ENCODE results near the gene ATP6V1F. TPM values are rescaled to one million over a fixed set of nuclear protein-coding genes. Genes with fewer than 3 reads are reported as not detected.

The ATP6V1F gene
- polyA plus RNA-seq, 1 donor (not counting 4 experiments of a cell fraction or from before 2014, with no cell fraction given) = 263 TPM

- peaks cover 8% of the 10 kb centered on the region for H3K4me1 ChIP-seq (ENCODE audit: control insufficient read depth, extremely low read depth, insufficient read depth, low read length)
- H3K27me3 ChIP-seq (ENCODE audit: control insufficient read depth, extremely low read depth, insufficient read depth, low read length) = peaks cover 28% of the 10 kb centered on the region
- H3K79me2 ChIP-seq (ENCODE audit: control insufficient read depth, insufficient read depth, low read length) = no peaks in the 10 kb centered on the region
- H3K9ac ChIP-seq (ENCODE audit: control insufficient read depth, extremely low read depth, insufficient read depth, low read length) = no peak overlapping the region
- no peaks in the 10 kb centered on the region for H3K9me1 ChIP-seq (ENCODE audit: control insufficient read depth, extremely low read depth, insufficient read depth, low read length)
- no peaks in the 10 kb centered on the region for H3K36me3 ChIP-seq (ENCODE audit: control insufficient read depth in 2 of 2, extremely low read depth in 1 of 2, insufficient read depth in 2 of 2, low read length in 2 of 2)
- dilution Hi-C loops (cut with MboI; ENCODE audit: extremely low pct_ligation_motif_present, low sequenced_read_pairs) = no loop called here
- no peak overlapping the region for H3K4me3 ChIP-seq (ENCODE audit: control insufficient read depth in 2 of 3, extremely low read depth in 1 of 3, insufficient read depth in 2 of 3, low read depth in 1 of 3, low read length in 3 of 3)
- no peak for FAIRE-seq
- no peak for DNase-seq (ENCODE audit: low read depth, low spot score)
- no peaks in the 10 kb centered on the region for H3K9me3 ChIP-seq (ENCODE audit: control insufficient read depth, low read depth, low read length)
- H4K20me1 ChIP-seq (ENCODE audit: control insufficient read depth, extremely low read depth, insufficient read depth, low read length) = no peaks in the 10 kb centered on the region
- no peak for TF ChIP-seq EZH2 (IDR thresholded peaks at IDR 0.05; ENCODE audit: low read length)
- no peak overlapping the region for H2AFZ ChIP-seq (ENCODE audit: control insufficient read depth, low read length)
- no peak overlapping the region for H3K4me2 ChIP-seq (ENCODE audit: control insufficient read depth, extremely low read depth, insufficient read depth, low read depth, low read length)
- no peak overlapping the region for H3K27ac ChIP-seq (ENCODE audit: control insufficient read depth, insufficient read depth, low read length)
Observed at GRCh38 chr7:128826916-128827247, 35.8 kb upstream of the ATP6V1F start.

GRCh38 chr7:128827248-128827958 lies 35.3 kb upstream of the ATP6V1F start:
- Histone ChIP-seq H3K9me3 (ENCODE audit: control insufficient read depth, low read depth, low read length) (no peaks in the 10 kb centered on the region), H4K20me1 (ENCODE audit: control insufficient read depth, extremely low read depth, insufficient read depth, low read length) (no peaks in the 10 kb centered on the region), H3K9me1 (ENCODE audit: control insufficient read depth, extremely low read depth, insufficient read depth, low read length) (no peaks in the 10 kb centered on the region), H3K9ac (ENCODE audit: control insufficient read depth, extremely low read depth, insufficient read depth, low read length) (no peak overlapping the region), H3K4me2 (ENCODE audit: control insufficient read depth, extremely low read depth, insufficient read depth, low read depth, low read length) (no peak overlapping the region), H3K4me3 (ENCODE audit: control insufficient read depth in 2 of 3, extremely low read depth in 1 of 3, insufficient read depth in 2 of 3, low read depth in 1 of 3, low read length in 3 of 3) (no peak overlapping the region), H2AFZ (ENCODE audit: control insufficient read depth, low read length) (no peak overlapping the region), H3K79me2 (ENCODE audit: control insufficient read depth, insufficient read depth, low read length) (no peaks in the 10 kb centered on the region), H3K27me3 (ENCODE audit: control insufficient read depth, extremely low read depth, insufficient read depth, low read length) (peaks cover 27% of the 10 kb centered on the region), H3K27ac (ENCODE audit: control insufficient read depth, insufficient read depth, low read length) (no peak overlapping the region), H3K36me3 (ENCODE audit: control insufficient read depth in 2 of 2, extremely low read depth in 1 of 2, insufficient read depth in 2 of 2, low read length in 2 of 2) (no peaks in the 10 kb centered on the region), H3K4me1 (ENCODE audit: control insufficient read depth, extremely low read depth, insufficient read depth, low read length) (peaks cover 8% of the 10 kb centered on the region)
- dilution Hi-C loops (cut with MboI; ENCODE audit: extremely low pct_ligation_motif_present, low sequenced_read_pairs) = no loop called here
- DNase-seq (ENCODE audit: low read depth, low spot score) = no peak
- no peak for TF ChIP-seq EZH2 (IDR thresholded peaks at IDR 0.05; ENCODE audit: low read length)
- FAIRE-seq = no peak

- Histone ChIP-seq H3K9me1 (ENCODE audit: control insufficient read depth, extremely low read depth, insufficient read depth, low read length) (no peaks in the 10 kb centered on the region), H3K27me3 (ENCODE audit: control insufficient read depth, extremely low read depth, insufficient read depth, low read length) (peaks cover 35% of the 10 kb centered on the region), H4K20me1 (ENCODE audit: control insufficient read depth, extremely low read depth, insufficient read depth, low read length) (no peaks in the 10 kb centered on the region), H3K9me3 (ENCODE audit: control insufficient read depth, low read depth, low read length) (no peaks in the 10 kb centered on the region), H3K27ac (ENCODE audit: control insufficient read depth, insufficient read depth, low read length) (no peak overlapping the region), H3K79me2 (ENCODE audit: control insufficient read depth, insufficient read depth, low read length) (no peaks in the 10 kb centered on the region), H3K36me3 (ENCODE audit: control insufficient read depth in 2 of 2, extremely low read depth in 1 of 2, insufficient read depth in 2 of 2, low read length in 2 of 2) (no peaks in the 10 kb centered on the region), H3K4me1 (ENCODE audit: control insufficient read depth, extremely low read depth, insufficient read depth, low read length) (peaks cover 8% of the 10 kb centered on the region), H3K4me2 (ENCODE audit: control insufficient read depth, extremely low read depth, insufficient read depth, low read depth, low read length) (no peak overlapping the region), H3K4me3 (ENCODE audit: control insufficient read depth in 2 of 3, extremely low read depth in 1 of 3, insufficient read depth in 2 of 3, low read depth in 1 of 3, low read length in 3 of 3) (no peak overlapping the region), H2AFZ (ENCODE audit: control insufficient read depth, low read length) (no peak overlapping the region), H3K9ac (ENCODE audit: control insufficient read depth, extremely low read depth, insufficient read depth, low read length) (no peak overlapping the region)
- DNase-seq (ENCODE audit: low read depth, low spot score) (no peak), FAIRE-seq (no peak)
- TF ChIP-seq CTCF (optimal IDR thresholded peaks at IDR 0.05 in 1 of 3, IDR thresholded peaks at IDR 0.05 in 1 of 3, conservative IDR thresholded peaks at IDR 0.05 in 1 of 3; ENCODE audit: extremely low read depth in 1 of 3, insufficient read depth in 2 of 3, low read length in 3 of 3) (no peak), EZH2 (IDR thresholded peaks at IDR 0.05; ENCODE audit: low read length) (no peak)
- dilution Hi-C loops (cut with MboI; ENCODE audit: extremely low pct_ligation_motif_present, low sequenced_read_pairs) = no loop called here
Observed at GRCh38 chr7:128827971-128828711, 34.5 kb upstream of the ATP6V1F start.
